Astrocyte of the spinal cord (primary cell): ENCODE measurements around the gene COL23A1.

ENCODE experiments used
- DNase-seq: peaks from one replicate; pipeline ENCODE4 v3.0.0; 2011; ENCODE audit warnings: low read depth, low spot score
- H3K4me3 ChIP-seq: 2 replicates; pipeline ENCODE4 v1.5.1; 2011; ENCODE audit warnings: low read depth, mild to moderate bottlenecking, low read length, moderate library complexity
- in situ Hi-C: cut with HindIII; loops from 2 replicates; pipeline ENCODE4 v1.10.0; 2017; ENCODE audit warnings: low sequenced_read_pairs
- TF ChIP-seq, protein P1 (sequence below): IDR thresholded peaks from 2 replicates; pipeline ENCODE4 v1.5.1; 2012; ENCODE audit warnings: low read depth, mild to moderate bottlenecking, low read length, inconsistent platforms

The COL23A1 gene

GRCh38 chr5:178327931-178328711 is 262.1 kb downstream of the COL23A1 start:
- TF ChIP-seq, protein P1, sequence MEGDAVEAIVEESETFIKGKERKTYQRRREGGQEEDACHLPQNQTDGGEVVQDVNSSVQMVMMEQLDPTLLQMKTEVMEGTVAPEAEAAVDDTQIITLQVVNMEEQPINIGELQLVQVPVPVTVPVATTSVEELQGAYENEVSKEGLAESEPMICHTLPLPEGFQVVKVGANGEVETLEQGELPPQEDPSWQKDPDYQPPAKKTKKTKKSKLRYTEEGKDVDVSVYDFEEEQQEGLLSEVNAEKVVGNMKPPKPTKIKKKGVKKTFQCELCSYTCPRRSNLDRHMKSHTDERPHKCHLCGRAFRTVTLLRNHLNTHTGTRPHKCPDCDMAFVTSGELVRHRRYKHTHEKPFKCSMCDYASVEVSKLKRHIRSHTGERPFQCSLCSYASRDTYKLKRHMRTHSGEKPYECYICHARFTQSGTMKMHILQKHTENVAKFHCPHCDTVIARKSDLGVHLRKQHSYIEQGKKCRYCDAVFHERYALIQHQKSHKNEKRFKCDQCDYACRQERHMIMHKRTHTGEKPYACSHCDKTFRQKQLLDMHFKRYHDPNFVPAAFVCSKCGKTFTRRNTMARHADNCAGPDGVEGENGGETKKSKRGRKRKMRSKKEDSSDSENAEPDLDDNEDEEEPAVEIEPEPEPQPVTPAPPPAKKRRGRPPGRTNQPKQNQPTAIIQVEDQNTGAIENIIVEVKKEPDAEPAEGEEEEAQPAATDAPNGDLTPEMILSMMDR, result no peak
- in situ Hi-C loops, result no loop called here
- no peak overlapping the region for H3K4me3 ChIP-seq
- DNase-seq, result no peak

DNA sequence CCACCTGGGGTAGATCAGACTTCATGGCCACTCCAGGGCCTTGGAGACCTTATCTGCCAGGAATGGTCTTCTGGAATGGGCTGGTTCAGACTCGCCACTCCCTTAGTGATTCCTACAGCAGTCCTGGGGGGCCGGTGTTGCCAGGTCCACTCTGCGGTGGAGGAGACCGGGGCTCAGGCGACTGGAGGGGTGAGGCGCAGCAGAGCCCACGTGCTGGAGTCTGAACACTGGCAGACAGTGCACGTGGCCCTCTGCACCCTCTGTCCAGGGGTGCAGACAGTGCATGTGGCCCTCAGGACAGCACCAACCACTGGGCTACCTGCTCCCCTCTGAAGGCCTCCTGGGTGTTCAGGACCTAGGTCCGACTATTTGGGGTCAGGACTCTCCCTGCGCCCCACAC is 262.7 kb downstream of the COL23A1 start:
- TF ChIP-seq, protein P1, result no peak
- no peak overlapping the region for H3K4me3 ChIP-seq
- no peak for DNase-seq
- in situ Hi-C loops, result no loop called here

DNA sequence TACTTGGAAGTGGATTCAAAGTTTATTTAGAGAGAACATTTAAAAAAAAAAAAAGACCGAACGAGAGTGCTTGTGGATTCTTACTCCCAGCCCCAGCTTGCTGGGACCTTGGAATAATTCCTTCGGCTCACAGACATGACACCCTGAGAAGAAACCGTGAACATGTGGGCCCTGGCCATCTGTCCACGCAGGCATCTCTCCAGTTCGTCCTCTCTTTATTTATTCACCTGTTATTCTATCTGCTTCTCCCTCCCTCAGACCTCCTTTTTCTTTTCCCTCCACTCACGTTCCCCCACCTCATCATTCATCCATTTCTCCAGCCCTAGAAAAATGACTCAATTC is 263.8 kb downstream of the COL23A1 start:
- no peak overlapping the region for H3K4me3 ChIP-seq
- in situ Hi-C loops, result no loop called here
- DNase-seq, result no peak
- TF ChIP-seq, protein P1, result no peak

DNA sequence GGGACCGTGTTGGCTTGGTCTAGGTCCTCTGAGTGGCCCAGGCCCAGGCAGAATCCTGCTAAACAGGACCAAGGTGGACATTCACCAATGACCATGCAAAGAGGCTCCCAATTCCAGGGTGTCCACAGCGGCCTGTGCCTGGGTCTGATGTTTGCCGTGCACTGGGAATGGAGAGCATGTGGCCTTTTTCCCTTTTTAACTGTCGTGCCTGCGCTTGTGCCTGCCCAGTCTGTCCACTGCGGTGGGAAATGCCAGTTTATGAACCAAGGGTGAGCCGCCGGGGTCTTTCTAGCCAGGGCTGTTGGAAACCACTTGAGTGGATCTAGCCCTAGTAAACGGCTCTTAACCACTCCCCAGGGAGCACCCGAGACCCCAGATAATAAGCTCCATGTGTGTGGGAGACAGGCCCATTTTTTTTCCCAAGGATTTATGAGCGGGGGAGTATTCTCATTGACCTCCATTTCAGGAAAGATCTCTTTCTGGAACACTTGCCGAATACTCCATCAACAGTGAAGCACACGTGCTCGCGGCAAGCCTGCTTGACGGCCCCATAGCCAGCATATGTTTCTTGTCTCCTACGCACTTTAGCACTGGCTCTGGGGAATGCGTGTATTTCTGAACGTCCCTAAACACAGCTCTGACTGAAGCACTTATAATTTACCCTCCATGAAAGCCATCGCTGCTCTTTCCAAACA is 264.4 kb downstream of the COL23A1 start:
- H3K4me3 ChIP-seq, result no peak overlapping the region
- DNase-seq, result no peak
- TF ChIP-seq, protein P1, result no peak
- in situ Hi-C loops, result no loop called here

DNA sequence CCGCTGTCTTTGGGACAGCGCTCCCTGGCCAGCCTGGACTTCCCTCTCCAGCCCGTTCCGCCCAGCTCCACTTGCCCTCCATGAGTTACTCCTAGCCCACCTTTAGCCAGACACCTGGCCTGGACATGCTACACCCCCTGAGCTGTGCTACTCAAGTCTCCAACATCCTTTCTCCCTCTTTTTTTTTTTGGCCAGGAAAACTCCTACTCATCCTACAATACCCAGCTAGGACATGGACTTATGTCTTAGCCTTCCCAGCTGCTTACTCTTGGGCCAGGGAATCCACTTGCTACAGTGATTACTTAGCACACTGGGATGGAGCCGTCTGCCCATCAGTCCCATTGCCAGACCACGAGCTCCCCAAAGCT is 264.9 kb downstream of the COL23A1 start:
- TF ChIP-seq, protein P1, result no peak
- no peak for DNase-seq
- in situ Hi-C loops, result no loop called here
- H3K4me3 ChIP-seq, result no peak overlapping the region

- DNase-seq, result no peak
- TF ChIP-seq, protein P1, result no peak
- in situ Hi-C loops, result no loop called here
- H3K4me3 ChIP-seq, result no peak overlapping the region
Measured at GRCh38 chr5:178324481-178325310, 265.5 kb downstream of the COL23A1 start.
